ENCODE data around the gene FKBP5. TPM values are rescaled to one million over a fixed set of nuclear protein-coding genes. Genes with fewer than 3 reads are reported as not detected.

Gene FKBP5
- total and polyA plus RNA-seq, 9 of the 15 experiments (the other 6 are each of a cell fraction or from before 2014, with no cell fraction given), result 32.7 to 151 (median 75.0) TPM

GRCh38 chr6:35622283-35622682 lies 66.4 kb downstream of the FKBP5 start (continued):
- no peak for TF ChIP-seq ZNF318 (IDR thresholded peaks at IDR 0.05; ENCODE audit: borderline replicate concordance in 1 of 2, low read depth in 1 of 2)
- no peak for TF ChIP-seq STAT6 (CRISPR knock-in tag; IDR thresholded peaks at IDR 0.05)
- TF ChIP-seq THAP12 (CRISPR knock-in tag; IDR thresholded peaks at IDR 0.05), result no peak
- TF ChIP-seq, protein P1, sequence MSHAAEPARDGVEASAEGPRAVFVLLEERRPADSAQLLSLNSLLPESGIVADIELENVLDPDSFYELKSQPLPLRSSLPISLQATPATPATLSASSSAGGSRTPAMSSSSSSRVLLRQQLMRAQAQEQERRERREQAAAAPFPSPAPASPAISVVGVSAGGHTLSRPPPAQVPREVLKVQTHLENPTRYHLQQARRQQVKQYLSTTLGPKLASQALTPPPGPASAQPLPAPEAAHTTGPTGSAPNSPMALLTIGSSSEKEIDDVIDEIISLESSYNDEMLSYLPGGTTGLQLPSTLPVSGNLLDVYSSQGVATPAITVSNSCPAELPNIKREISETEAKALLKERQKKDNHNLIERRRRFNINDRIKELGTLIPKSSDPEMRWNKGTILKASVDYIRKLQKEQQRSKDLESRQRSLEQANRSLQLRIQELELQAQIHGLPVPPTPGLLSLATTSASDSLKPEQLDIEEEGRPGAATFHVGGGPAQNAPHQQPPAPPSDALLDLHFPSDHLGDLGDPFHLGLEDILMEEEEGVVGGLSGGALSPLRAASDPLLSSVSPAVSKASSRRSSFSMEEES (CRISPR knock-in tag; IDR thresholded peaks at IDR 0.05), result no peak
